Measurements from ENCODE around the gene TMC4. TPM values are rescaled to one million over a fixed set of nuclear protein-coding genes. Genes with fewer than 3 reads are reported as not detected.
"Not testable (repeated sequence)": the region's sequence is repeated elsewhere in the genome, so short reads cannot be mapped to it uniquely, and the experiment has no call there.

The TMC4 gene
- total RNA-seq, 4 donors from 2014 or later, result 42.6 to 91.7 (median 68.5) TPM

- intact Hi-C loops (cut with DNase I), result no loop called here
- Histone ChIP-seq H3K4me1 (no peaks in the 10 kb centered on the region), H3K36me3 (no peaks in the 10 kb centered on the region), H3K27ac (no peak overlapping the region), H3K27me3 (no peaks in the 10 kb centered on the region), H3K9me3 (no peaks in the 10 kb centered on the region), H3K4me3 (replicated peaks in 1 of 3) (no peak overlapping the region)
- TF ChIP-seq CTCF (IDR thresholded peaks at IDR 0.05), result no peak
- no peak for TF ChIP-seq POLR2A (IDR thresholded peaks at IDR 0.05)
- 74 to 86% methylated on average over 5 to 8 of the region's 9 CpGs for WGBS, 2 donors
- no peak for DNase-seq
Measured at GRCh38 chr19:54216869-54217268, 43.9 kb upstream of the TMC4 start.

DNA sequence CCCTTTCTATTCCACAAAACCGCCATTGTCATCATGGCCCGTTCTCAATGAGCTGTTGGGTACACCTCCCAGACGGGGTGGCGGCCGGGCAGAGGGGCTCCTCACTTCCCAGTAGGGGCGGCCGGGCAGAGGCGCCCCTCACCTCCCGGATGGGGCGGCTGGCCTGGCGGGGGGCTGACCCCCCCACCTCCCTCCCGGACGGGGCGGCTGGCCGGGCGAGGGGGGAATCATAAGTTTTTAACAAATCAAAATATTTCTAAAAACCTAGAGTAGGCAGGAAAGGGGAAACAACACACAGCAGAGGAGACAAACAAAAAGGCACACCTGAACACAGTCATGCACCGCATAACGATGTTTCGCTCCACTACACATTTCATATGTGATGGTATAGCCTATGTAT is 41.8 kb upstream of the TMC4 start:
- 94% methylated on average over 9 to 10 of the region's 19 CpGs for WGBS, 2 donors
- H3K36me3 ChIP-seq; H3K9me3 ChIP-seq; H3K4me3 ChIP-seq (replicated peaks in 1 of 3); DNase-seq; intact Hi-C loops (cut with DNase I); H3K27me3 ChIP-seq; H3K27ac ChIP-seq: not testable (repeated sequence)
- peaks cover 2 to 11% of the 10 kb centered on the region in 2 donors for H3K4me1 ChIP-seq

- H3K4me3 ChIP-seq (replicated peaks in 1 of 3); H3K27ac ChIP-seq; H3K9me3 ChIP-seq; H3K36me3 ChIP-seq; intact Hi-C loops (cut with DNase I); DNase-seq; H3K27me3 ChIP-seq: not testable (repeated sequence)
- peaks cover 7 to 16% of the 10 kb centered on the region in 2 donors for H3K4me1 ChIP-seq
- WGBS, 2 donors, result 41 to 53% methylated on average over 5 of the region's 5 CpGs
Measured at GRCh38 chr19:54214217-54214616, 41.3 kb upstream of the TMC4 start.

- H3K9me3 ChIP-seq, result no peaks in the 10 kb centered on the region
- H3K36me3 ChIP-seq, result peaks cover 20 to 22% of the 10 kb centered on the region in 2 donors
- no peaks in the 10 kb centered on the region for H3K27me3 ChIP-seq
- peaks cover 7 to 25% of the 10 kb centered on the region in 2 donors for H3K4me1 ChIP-seq
- no peak overlapping the region for H3K4me3 ChIP-seq (replicated peaks in 1 of 3)
- no peak for DNase-seq
- no peak overlapping the region for H3K27ac ChIP-seq
- WGBS, 2 donors, result 84 to 90% methylated on average over 12 of the region's 12 CpGs
- intact Hi-C loops (cut with DNase I), result no loop called here
- TF ChIP-seq CTCF (IDR thresholded peaks at IDR 0.05), result no peak
Measured at GRCh38 chr19:54211235-54211634, 38.3 kb upstream of the TMC4 start.

DNA sequence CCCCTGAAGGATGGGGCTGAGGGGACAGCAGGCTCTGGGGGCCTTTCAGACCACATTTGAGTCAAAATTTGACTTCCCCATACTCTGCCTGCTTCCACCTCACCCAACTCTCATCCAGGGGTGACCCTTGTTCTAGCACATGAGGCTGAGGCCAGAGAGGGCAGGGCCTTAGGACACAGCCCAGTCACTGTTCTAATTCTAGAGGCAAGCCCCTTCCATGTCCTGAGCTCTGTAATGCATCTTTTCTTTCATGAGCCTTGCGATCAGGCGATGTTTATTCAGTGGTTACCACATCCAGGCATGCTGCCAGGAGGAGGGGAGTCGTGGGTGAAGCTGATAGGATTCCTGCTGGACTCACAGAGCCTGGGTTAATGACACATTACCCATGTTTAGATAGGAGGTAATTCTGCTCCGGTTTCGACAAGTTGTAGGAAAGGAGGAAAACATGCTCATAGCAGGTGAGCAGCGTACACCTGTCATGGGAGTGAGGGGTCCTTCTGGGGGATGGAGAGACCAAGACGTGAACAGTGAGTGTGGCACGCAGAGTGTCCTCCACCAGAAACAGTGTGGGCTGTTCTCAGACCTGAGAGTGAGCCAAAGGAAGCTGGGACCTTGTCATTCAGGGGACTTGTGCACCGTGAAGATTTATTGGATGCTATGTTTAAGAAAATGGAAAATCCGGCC is 37.0 kb upstream of the TMC4 start:
- H3K4me1 ChIP-seq, result peaks cover 7 to 31% of the 10 kb centered on the region in 2 donors
- no peaks in the 10 kb centered on the region for H3K27me3 ChIP-seq
- peaks cover 33 to 35% of the 10 kb centered on the region in 2 donors for H3K36me3 ChIP-seq
- H3K9me3 ChIP-seq, result no peaks in the 10 kb centered on the region
- 16 to 21% methylated on average over 10 of the region's 10 CpGs for WGBS, 2 donors
- TF ChIP-seq POLR2A (IDR thresholded peaks at IDR 0.05) (no peak), CTCF (IDR thresholded peaks at IDR 0.05) (no peak)
- H3K4me3 ChIP-seq (replicated peaks in 1 of 3), result no peak overlapping the region
- intact Hi-C loops (cut with DNase I), result no loop called here
- DNase-seq, result peak; percentile 93 to 96
- peak overlapping the region; percentile 17 to 77 (median 62) for H3K27ac ChIP-seq

- DNase-seq, result no peak
- no peak overlapping the region for H3K4me3 ChIP-seq (replicated peaks in 1 of 3)
- H3K36me3 ChIP-seq, result peaks cover 36 to 40% of the 10 kb centered on the region in 2 donors
- peak overlapping the region; percentile 17 to 77 (median 62) for H3K27ac ChIP-seq
- intact Hi-C loops (cut with DNase I), result no loop called here
- peaks cover 7 to 32% of the 10 kb centered on the region in 2 donors for H3K4me1 ChIP-seq
- WGBS, 2 donors, result 61 to 66% methylated on average over 10 of the region's 24 CpGs
- H3K27me3 ChIP-seq, result no peaks in the 10 kb centered on the region
- H3K9me3 ChIP-seq, result no peaks in the 10 kb centered on the region
- TF ChIP-seq POLR2A (IDR thresholded peaks at IDR 0.05) (no peak), CTCF (IDR thresholded peaks at IDR 0.05) (no peak)
Measured at GRCh38 chr19:54209058-54209810, 36.3 kb upstream of the TMC4 start.

All from thyroid gland (tissue), 4 donors.